ENCODE measurements around the gene ZDHHC20.

DNA sequence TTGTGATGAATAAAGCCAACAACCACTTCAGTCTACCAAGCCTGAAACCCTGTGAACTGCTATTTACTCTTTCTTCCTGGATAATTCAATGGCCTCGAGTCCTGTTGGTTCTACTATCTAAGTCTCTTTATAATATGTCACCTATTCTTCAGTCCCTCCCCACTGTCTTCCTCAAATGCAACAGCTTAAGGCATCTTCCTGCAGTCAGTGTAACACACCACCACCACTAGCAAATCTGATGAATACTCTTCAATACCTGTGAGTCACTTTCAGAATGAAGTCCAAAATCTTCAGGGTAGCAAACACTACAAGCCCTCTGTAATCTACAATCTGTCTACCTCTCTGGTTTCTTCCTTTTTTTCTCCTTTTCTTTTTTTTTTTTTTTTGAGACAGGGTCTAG is 32.9 kb downstream of the ZDHHC20 start:
- no peak for TF ChIP-seq POLR2A (IDR thresholded peaks at IDR 0.05; ENCODE audit: low read length)
- no peak for TF ChIP-seq GATA1 (IDR thresholded peaks at IDR 0.05; ENCODE audit: low read depth, low read length)

All from erythroblast (primary cell).